Caco-2 (cell line): Measurements from ENCODE around the gene SEBOX. TPM values are rescaled to one million over a fixed set of nuclear protein-coding genes. Genes with fewer than 3 reads are reported as not detected.

ENCODE experiments used
- BruUV-seq: library from RNA; stranded (reverse); fragments of 400-500 nt; replicated peaks from 2 replicates; lab custom pipeline; 2021; lab: Mats Ljungman, UMichigan
- CTCF ChIA-PET: fragments of 300-600 bp; sonication (Branson Sonifier 250); formaldehyde crosslinking; loops from one replicate; lab custom pipeline; 2022; ENCODE audit warnings: antibody characterized with exemption; lab: Charles Lee
- POLR2A ChIA-PET: fragments of 300-600 bp; sonication (Branson Sonifier 250); formaldehyde crosslinking; loops from one replicate; lab custom pipeline; 2022; ENCODE audit warnings: antibody characterized with exemption; lab: Charles Lee
- DNase-seq, 2 experiments: peaks; one replicate each; pipeline versions ENCODE4 v3.0.0 to v3.0.0-alpha.2; 2020 to 2022
- H3K27me3 ChIP-seq: replicated peaks from 2 replicates; pipeline ENCODE4 v1.6.0; 2011; ENCODE audit warnings: low read length; ENCODE audit not compliant: control insufficient read depth, insufficient read depth
- H3K36me3 ChIP-seq: 2 replicates; pipeline ENCODE4 v1.5.1; 2011; ENCODE audit warnings: low read length; ENCODE audit not compliant: control insufficient read depth, insufficient read depth
- H3K4me1 ChIP-seq: fragments of 250-450 bp; sonication (Bioruptor Pico); 2 replicates; pipeline ENCODE4 v1.5.1; 2020; ENCODE audit warnings: mild to moderate bottlenecking
- H3K4me3 ChIP-seq: 2 replicates; pipeline ENCODE4 v1.5.1; 2011; ENCODE audit warnings: low read depth, mild to moderate bottlenecking, control low read depth, low read length
- H3K9me3 ChIP-seq: fragments of 250-450 bp; sonication (Bioruptor Pico); 2 replicates; pipeline ENCODE4 v1.5.1; 2020; ENCODE audit warnings: mild to moderate bottlenecking, moderate library complexity
- H3K27ac Mint-ChIP-seq: one replicate; pipeline ENCODE4 v1.8.0; 2022; ENCODE audit warnings: mixed read lengths; ENCODE audit not compliant: unreplicated experiment
- H3K27me3 Mint-ChIP-seq: one replicate; pipeline ENCODE4 v1.8.0; 2022; ENCODE audit warnings: mixed read lengths; ENCODE audit not compliant: insufficient read depth, unreplicated experiment
- H3K36me3 Mint-ChIP-seq: one replicate; pipeline ENCODE4 v1.8.0; 2022; ENCODE audit warnings: mild to moderate bottlenecking, mixed read lengths; ENCODE audit not compliant: insufficient read depth, unreplicated experiment
- H3K4me1 Mint-ChIP-seq: one replicate; pipeline ENCODE4 v1.8.0; 2022; ENCODE audit warnings: low read depth, mixed read lengths; ENCODE audit not compliant: unreplicated experiment
- H3K4me3 Mint-ChIP-seq: one replicate; pipeline ENCODE4 v1.8.0; 2022; ENCODE audit warnings: mild to moderate bottlenecking, moderate library complexity, mixed read lengths; ENCODE audit not compliant: unreplicated experiment
- H3K9me3 Mint-ChIP-seq: one replicate; pipeline ENCODE4 v1.8.0; 2022; ENCODE audit warnings: mixed read lengths; ENCODE audit not compliant: unreplicated experiment
- CTCF ChIP-seq, 2 experiments: fragments of 200-600 bp in 1 of 2; IDR thresholded peaks; 1 replicate in 1 of 2; 2 replicates in 1 of 2; pipeline versions ENCODE4 v1.5.1 to v1.8.0; 2011 to 2022; ENCODE audit warnings: antibody characterized with exemption in 1 of 2, control low read depth in 1 of 2, inconsistent platforms in 1 of 2, low read depth in 1 of 2, low read length in 1 of 2, mild to moderate bottlenecking in 1 of 2, moderate library complexity in 1 of 2; ENCODE audit not compliant: insufficient read depth in 1 of 2, severe bottlenecking in 1 of 2, unreplicated experiment in 1 of 2
- intact Hi-C: fragments of 100-400 bp; cut with micrococcal nuclease; formaldehyde crosslinking; loops from one replicate; pipeline ENCODE4 v1.10.0; 2022; ENCODE audit not compliant: unreplicated experiment
- total RNA-seq: library from RNA; stranded (reverse); gene quantifications from 2 replicates; pipeline ENCODE4 v1.2.3, GENCODE V29; 2022

The SEBOX gene
- total RNA-seq, 1 experiment from 2014 or later = not detected

GRCh38 chr17:28379814-28380801 lies 15.1 kb upstream of the SEBOX start:
- intact Hi-C loops = loop anchor here (1.0 kb wide), 2 partner anchors 9 to 26 kb away; partner anchors contain the start of genes SARM1 and SLC46A1
- H3K36me3 Mint-ChIP-seq = no peaks in the 10 kb centered on the region
- peaks cover 16% of the 10 kb centered on the region for H3K4me1 Mint-ChIP-seq
- POLR2A ChIA-PET = interaction anchor here (0.6 to 1.6 kb wide), 4 partner anchors 10 to 45 kb away, joined by 3 to 9 read pairs (median 4); partner anchors contain the start of genes IFT20, POLDIP2, TNFAIP1 and VTN
- CTCF ChIA-PET = interaction anchor here (1.2 to 2.1 kb wide), 4 partner anchors 10 to 86 kb away, joined by 3 to 11 read pairs (median 6); partner anchors contain the start of gene VTN
- no peak overlapping the region for H3K4me3 ChIP-seq
- no TSS peak for BruUV-seq
- H3K27me3 ChIP-seq = no peaks in the 10 kb centered on the region
- peak overlapping the region; percentile 18 for H3K4me3 Mint-ChIP-seq
- no peaks in the 10 kb centered on the region for H3K36me3 ChIP-seq
- TF ChIP-seq CTCF (IDR thresholded peaks at IDR 0.05; ENCODE audit: insufficient read depth in 1 of 2, low read depth in 1 of 2, low read length in 1 of 2, severe bottlenecking in 1 of 2, unreplicated experiment in 1 of 2) = no peak
- H3K9me3 Mint-ChIP-seq = no peaks in the 10 kb centered on the region
- peak overlapping the region; percentile 5 for H3K27ac Mint-ChIP-seq
- DNase-seq = peak; percentile 84 to 86
- peaks cover 17% of the 10 kb centered on the region for H3K4me1 ChIP-seq
- H3K9me3 ChIP-seq = no peaks in the 10 kb centered on the region
- H3K27me3 Mint-ChIP-seq = no peaks in the 10 kb centered on the region

DNA sequence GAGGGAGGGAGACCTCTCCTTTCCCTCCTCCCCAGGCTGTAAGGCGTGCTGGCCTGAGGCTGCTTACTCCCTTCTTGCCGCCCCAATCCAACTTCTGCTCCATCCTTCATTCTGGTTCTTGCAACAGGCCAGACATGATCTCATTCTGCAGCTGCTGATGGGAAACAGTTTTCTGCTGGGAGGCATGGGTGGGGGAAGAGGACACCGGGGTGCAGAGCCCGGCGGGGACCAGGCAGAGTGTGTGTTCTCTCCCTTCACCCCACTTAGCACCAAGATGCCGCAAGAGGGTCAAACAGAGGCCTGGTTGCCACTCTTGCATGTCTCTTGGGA lies 7.9 kb upstream of the SEBOX start:
- H3K27ac Mint-ChIP-seq = no peak overlapping the region
- H3K36me3 Mint-ChIP-seq = peaks cover 37% of the 10 kb centered on the region
- intact Hi-C loops = no loop called here
- ChIA-PET CTCF (interaction anchor here (1.2 kb wide), 1 partner anchor 238 kb away, joined by 5 read pairs; no protein-coding TSS in a partner anchor), POLR2A (no interaction called here)
- Histone ChIP-seq H3K4me1 (peaks cover 35% of the 10 kb centered on the region), H3K9me3 (no peaks in the 10 kb centered on the region), H3K27me3 (no peaks in the 10 kb centered on the region), H3K36me3 (peaks cover 5% of the 10 kb centered on the region; the same call in 1 of the 2 replicates), H3K4me3 (no peak overlapping the region)
- peak overlapping the region; percentile 75 for H3K4me3 Mint-ChIP-seq
- H3K9me3 Mint-ChIP-seq = no peaks in the 10 kb centered on the region
- peaks cover 45% of the 10 kb centered on the region for H3K4me1 Mint-ChIP-seq
- BruUV-seq = no TSS peak
- DNase-seq = no peak
- H3K27me3 Mint-ChIP-seq = no peaks in the 10 kb centered on the region
- no peak for TF ChIP-seq CTCF (IDR thresholded peaks at IDR 0.05; ENCODE audit: insufficient read depth in 1 of 2, low read depth in 1 of 2, low read length in 1 of 2, severe bottlenecking in 1 of 2, unreplicated experiment in 1 of 2)

DNA sequence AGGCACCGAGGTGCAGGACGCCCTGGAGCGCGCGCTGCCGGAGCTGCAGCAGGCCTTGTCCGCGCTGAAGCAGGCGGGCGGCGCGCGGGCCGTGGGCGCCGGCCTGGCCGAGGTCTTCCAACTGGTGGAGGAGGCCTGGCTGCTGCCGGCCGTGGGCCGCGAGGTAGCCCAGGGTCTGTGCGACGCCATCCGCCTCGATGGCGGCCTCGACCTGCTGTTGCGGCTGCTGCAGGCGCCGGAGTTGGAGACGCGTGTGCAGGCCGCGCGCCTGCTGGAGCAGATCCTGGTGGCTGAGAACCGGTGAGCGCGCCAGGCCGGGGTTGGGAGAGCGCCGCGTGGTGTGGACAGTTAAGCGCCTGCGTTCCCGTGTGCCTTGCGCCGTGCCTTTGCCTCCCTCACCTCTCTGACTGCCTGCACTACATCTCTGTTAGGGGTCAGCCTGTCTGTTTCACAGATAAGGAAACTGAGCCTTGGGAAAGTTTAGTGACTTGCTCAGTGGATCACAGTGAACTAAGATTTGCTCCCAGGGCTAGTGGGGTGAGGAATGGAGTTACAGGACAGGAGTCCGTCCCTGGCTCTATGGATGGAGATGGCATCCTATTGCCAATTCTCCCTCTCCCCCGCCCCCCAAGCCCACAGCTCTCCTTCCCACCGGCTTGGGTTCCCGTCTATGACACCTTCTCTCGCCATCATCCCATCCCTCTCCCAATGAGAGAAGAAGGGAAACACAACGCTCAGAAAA lies 7.4 kb upstream of the SEBOX start:
- Mint-ChIP-seq H3K4me1 (peaks cover 50% of the 10 kb centered on the region), H3K4me3 (peak overlapping the region; percentile 75), H3K27me3 (no peaks in the 10 kb centered on the region), H3K27ac (peak overlapping the region; percentile 88), H3K9me3 (no peaks in the 10 kb centered on the region), H3K36me3 (peaks cover 39% of the 10 kb centered on the region)
- no TSS peak for BruUV-seq
- intact Hi-C loops = no loop called here
- CTCF ChIA-PET = interaction anchor here (1.4 kb wide), 1 partner anchor 44 kb away, joined by 5 read pairs; no protein-coding TSS in a partner anchor
- H3K4me3 ChIP-seq = peak overlapping the region; percentile 40
- peaks cover 40% of the 10 kb centered on the region for H3K4me1 ChIP-seq
- no peak for TF ChIP-seq CTCF (IDR thresholded peaks at IDR 0.05; ENCODE audit: insufficient read depth in 1 of 2, low read depth in 1 of 2, low read length in 1 of 2, severe bottlenecking in 1 of 2, unreplicated experiment in 1 of 2)
- peaks cover 8% of the 10 kb centered on the region for H3K36me3 ChIP-seq
- H3K27me3 ChIP-seq = no peaks in the 10 kb centered on the region
- DNase-seq = no peak
- POLR2A ChIA-PET = interaction anchor here (0.6 to 4.7 kb wide), 3 partner anchors 14 to 215 kb away, joined by 3 to 87 read pairs (median 74); partner anchors contain the start of genes IFT20, POLDIP2 and TNFAIP1
- H3K9me3 ChIP-seq = no peaks in the 10 kb centered on the region
